ENCODE results near the gene TMEM263. TPM values are rescaled to one million over a fixed set of nuclear protein-coding genes. Genes with fewer than 3 reads are reported as not detected.
A peak's percentile ranks its signal among the peaks of the same experiment; 100 is the strongest.
"Not testable (repeated sequence)": the region's sequence is repeated elsewhere in the genome, so short reads cannot be mapped to it uniquely, and the experiment has no call there.

Gene TMEM263
- total RNA-seq, 1 donor from 2014 or later = 35.8 TPM

GRCh38 chr12:106999446-106999845, 43.7 kb downstream of the TMEM263 start:
- Histone ChIP-seq H3K4me1 (no peaks in the 10 kb centered on the region), H3K36me3 (peaks cover 38% of the 10 kb centered on the region), H3K27ac (replicated peaks) (no peak overlapping the region), H3K4me3 (no peak overlapping the region), H3K27me3 (ENCODE audit: low read depth) (no peaks in the 10 kb centered on the region), H3K9me3 (replicated peaks) (no peaks in the 10 kb centered on the region)
- DNase-seq = no peak
- no peak for TF ChIP-seq CTCF (IDR thresholded peaks at IDR 0.05; ENCODE audit: borderline replicate concordance)
- intact Hi-C loops (cut with micrococcal nuclease) = no loop called here

DNA sequence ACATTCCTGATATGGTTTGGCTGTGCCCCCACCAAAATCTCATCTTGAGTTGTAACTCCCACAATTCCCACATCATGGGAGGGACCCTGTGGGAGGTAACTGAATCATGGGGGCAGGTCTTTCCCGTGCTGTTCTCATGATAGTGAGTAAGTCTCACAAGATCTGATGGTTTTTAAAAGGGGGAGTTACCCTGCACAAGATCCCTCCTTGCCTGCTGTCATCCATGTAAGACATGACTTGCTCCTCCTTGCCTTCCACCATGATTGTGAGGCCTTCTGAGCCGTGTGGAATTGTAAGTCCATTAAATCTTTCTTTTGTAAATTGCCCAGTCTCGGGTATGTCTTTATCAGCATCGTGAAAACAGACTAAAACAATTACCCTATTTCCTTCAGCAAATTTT, 47.0 kb downstream of the TMEM263 start:
- H3K4me1 ChIP-seq; H3K27ac ChIP-seq (replicated peaks); DNase-seq; intact Hi-C loops (cut with micrococcal nuclease); H3K4me3 ChIP-seq; H3K9me3 ChIP-seq (replicated peaks); H3K27me3 ChIP-seq (ENCODE audit: low read depth): not testable (repeated sequence)
- peaks cover 22% of the 10 kb centered on the region for H3K36me3 ChIP-seq

DNA sequence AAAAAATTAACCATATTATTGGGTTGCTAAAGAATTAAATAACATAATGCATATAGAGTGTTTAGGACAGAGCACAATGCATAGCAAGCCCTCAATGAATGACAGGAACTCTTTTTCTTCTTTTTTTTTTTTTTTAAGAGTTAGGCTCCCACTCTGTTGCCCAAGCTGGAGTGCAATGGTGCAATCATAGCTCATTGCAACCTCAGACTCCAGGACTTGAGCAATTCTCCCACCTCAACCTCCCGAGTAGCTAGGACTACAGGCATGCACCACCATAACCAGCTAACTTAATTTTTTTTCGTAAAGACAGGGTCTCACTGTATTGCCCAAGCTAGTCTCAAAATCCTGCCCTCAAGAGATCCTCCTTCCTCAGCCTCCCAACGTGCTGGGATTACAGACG, 51.7 kb downstream of the TMEM263 start:
- intact Hi-C loops (cut with micrococcal nuclease) = no loop called here
- Histone ChIP-seq H3K4me1 (no peaks in the 10 kb centered on the region), H3K4me3 (no peak overlapping the region), H3K27ac (replicated peaks) (no peak overlapping the region), H3K9me3 (replicated peaks) (peaks cover 7% of the 10 kb centered on the region), H3K36me3 (peaks cover 9% of the 10 kb centered on the region), H3K27me3 (ENCODE audit: low read depth) (no peaks in the 10 kb centered on the region)
- TF ChIP-seq CTCF (IDR thresholded peaks at IDR 0.05; ENCODE audit: borderline replicate concordance) = no peak
- no peak for DNase-seq

DNA sequence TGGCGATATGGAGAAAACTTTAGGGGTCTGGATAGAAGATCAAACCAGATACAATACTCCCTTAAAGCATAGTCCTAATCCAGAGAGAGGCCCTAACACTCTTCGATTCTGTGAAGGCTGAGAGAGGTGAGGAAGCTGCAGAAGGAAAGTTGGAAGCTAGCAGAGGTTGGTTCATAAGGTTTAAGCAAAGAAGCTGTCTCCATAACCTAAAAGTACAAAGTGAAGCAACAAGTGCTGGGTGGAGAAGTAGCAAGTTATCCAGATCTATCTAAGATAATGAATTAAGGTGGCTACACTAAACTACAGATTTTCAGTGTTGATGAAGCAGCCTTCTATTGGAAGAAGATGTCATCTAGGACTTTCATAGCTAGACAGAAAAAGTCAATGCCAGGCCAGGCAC, 55.8 kb downstream of the TMEM263 start:
- no peak for TF ChIP-seq CTCF (IDR thresholded peaks at IDR 0.05; ENCODE audit: borderline replicate concordance)
- H3K27me3 ChIP-seq (ENCODE audit: low read depth) = no peaks in the 10 kb centered on the region
- peaks cover 6% of the 10 kb centered on the region for H3K36me3 ChIP-seq
- intact Hi-C loops (cut with micrococcal nuclease) = no loop called here
- H3K4me3 ChIP-seq = no peak overlapping the region
- no peak overlapping the region for H3K27ac ChIP-seq (replicated peaks)
- no peak for DNase-seq
- peaks cover 2% of the 10 kb centered on the region for H3K4me1 ChIP-seq
- H3K9me3 ChIP-seq (replicated peaks) = peaks cover 7% of the 10 kb centered on the region

- peaks cover 7% of the 10 kb centered on the region for H3K9me3 ChIP-seq (replicated peaks)
- H3K4me3 ChIP-seq = no peak overlapping the region
- H3K27me3 ChIP-seq (ENCODE audit: low read depth) = no peaks in the 10 kb centered on the region
- no peak for TF ChIP-seq CTCF (IDR thresholded peaks at IDR 0.05; ENCODE audit: borderline replicate concordance)
- peaks cover 12% of the 10 kb centered on the region for H3K4me1 ChIP-seq
- intact Hi-C loops (cut with micrococcal nuclease) = no loop called here
- no peak for DNase-seq
- H3K36me3 ChIP-seq = peaks cover 6% of the 10 kb centered on the region
- no peak overlapping the region for H3K27ac ChIP-seq (replicated peaks)
Measured at GRCh38 chr12:107012736-107013425, 57.2 kb downstream of the TMEM263 start.

DNA sequence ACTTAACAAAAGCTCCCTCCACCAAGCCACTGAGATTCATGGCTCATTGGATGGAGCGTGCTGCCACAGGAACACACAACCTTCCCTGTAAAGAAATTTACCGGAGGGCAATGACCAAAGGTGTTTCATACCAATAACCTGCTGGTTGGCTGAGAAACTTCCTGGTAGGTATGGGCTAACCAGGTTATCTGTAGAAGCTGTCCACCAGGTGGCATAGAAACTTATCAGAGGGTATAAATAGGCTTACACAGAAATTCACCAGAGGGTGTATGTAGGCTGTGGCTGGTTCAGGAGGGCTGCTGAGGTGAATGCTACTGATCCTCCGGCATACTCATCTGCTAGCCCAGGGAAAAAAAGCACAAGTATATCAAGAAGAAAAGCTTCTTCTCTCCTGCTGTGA, 58.3 kb downstream of the TMEM263 start:
- Histone ChIP-seq H3K4me1 (peaks cover 12% of the 10 kb centered on the region), H3K27ac (replicated peaks) (no peak overlapping the region), H3K27me3 (ENCODE audit: low read depth) (no peaks in the 10 kb centered on the region), H3K4me3 (no peak overlapping the region), H3K9me3 (replicated peaks) (peaks cover 7% of the 10 kb centered on the region), H3K36me3 (peaks cover 6% of the 10 kb centered on the region)
- peak; percentile 20 for TF ChIP-seq CTCF (IDR thresholded peaks at IDR 0.05; ENCODE audit: borderline replicate concordance)
- DNase-seq = no peak
- intact Hi-C loops (cut with micrococcal nuclease) = no loop called here

All from left ventricle myocardium inferior (tissue), 1 donor.